ENCODE results near the gene PLD5.

GRCh38 chr1:242416657-242417056 lies 107.8 kb downstream of the PLD5 start:
- TF ChIP-seq CTCF (IDR thresholded peaks at IDR 0.05; ENCODE audit: low read length) (no peak), EZH2 (optimal IDR thresholded peaks at IDR 0.05; ENCODE audit: low read depth, low read length) (no peak), EZH2phosphoT487 (IDR thresholded peaks at IDR 0.05; ENCODE audit: low read length) (no peak)

All from MM.1S (cell line).